Body of pancreas (tissue), 4 donors: ENCODE results near the gene SEMA4D. TPM values are rescaled to one million over a fixed set of nuclear protein-coding genes. Genes with fewer than 3 reads are reported as not detected.
"Not testable (repeated sequence)": the region's sequence is repeated elsewhere in the genome, so short reads cannot be mapped to it uniquely, and the experiment has no call there.

Experiments
- ATAC-seq: fragments of 150-250 bp; one replicate; pipeline ENCODE4 v1.9.1; 2016
- DNase-seq, 4 donors: peaks; one replicate each; pipeline ENCODE4 v3.0.0-alpha.2; 2019
- H3K27ac ChIP-seq, 4 donors: fragments of 200-600 bp; sonication (generic); 1 replicate in 3 of 4; 2 replicates in 1 of 4; pipeline versions ENCODE4 v1.5.1 to v1.6.1; 2016 to 2019; ENCODE audit warnings: mild to moderate bottlenecking in 1 of 4, mixed read lengths in 1 of 4, moderate library complexity in 1 of 4
- H3K27me3 ChIP-seq, 2 donors: fragments of 200-600 bp; sonication (generic); one replicate each; pipeline ENCODE4 v1.6.0; 2016; ENCODE audit warnings: mild to moderate bottlenecking in 1 of 2
- H3K36me3 ChIP-seq, 2 donors: fragments of 200-600 bp; sonication (generic); replicated peaks in 1 of 2; 2 replicates each; pipeline ENCODE4 v1.5.1; 2016; ENCODE audit warnings: low read depth in 2 of 2; ENCODE audit not compliant: insufficient read depth in 1 of 2
- H3K4me1 ChIP-seq: fragments of 200-600 bp; sonication (generic); one replicate; pipeline ENCODE4 v1.6.0; 2016
- H3K4me3 ChIP-seq, 2 donors: fragments of 200-600 bp; sonication (generic); 1 replicate in 1 of 2; 2 replicates in 1 of 2; pipeline ENCODE4 v1.5.1; 2016 to 2019
- H3K9me3 ChIP-seq, 3 donors: fragments of 200-600 bp; sonication (generic); 1 replicate in 2 of 3; 2 replicates in 1 of 3; pipeline ENCODE4 v1.5.1; 2016
- POLR2A ChIP-seq, 3 donors: fragments of 450-650 bp; IDR thresholded peaks; one replicate each; pipeline ENCODE4 v1.6.1; 2016; ENCODE audit warnings: antibody characterized with exemption in 3 of 3, mild to moderate bottlenecking in 2 of 3
- WGBS, 2 donors: methylation state at CpG; one replicate each; pipeline ENCODE4 v1.1.5; 2017; 5-methylcytosine and 5-hydroxymethylcytosine counted together
- intact Hi-C: fragments of 100-400 bp; cut with DNase I; formaldehyde crosslinking; loops from one replicate; pipeline ENCODE4 v1.15.1; 2023
- total RNA-seq, 2 donors: library from RNA; depleted of rRNA; stranded (reverse); fragments of >200 nt; gene quantifications; one replicate each; pipeline ENCODE4 v1.1.0, GENCODE V29; 2016
- TF ChIP-seq, protein P1 (sequence below), 7 experiments: fragments of 450-650 bp in 4 of 7; fragments of 200-600 bp in 3 of 7; sonication (generic) in 3 of 7; IDR thresholded peaks; one replicate each; pipeline ENCODE4 v1.5.1; 2016 to 2019; ENCODE audit warnings: antibody characterized with exemption in 7 of 7

The SEMA4D gene
- total RNA-seq, 2 donors from 2014 or later, result 15.6 to 18.1 TPM

DNA sequence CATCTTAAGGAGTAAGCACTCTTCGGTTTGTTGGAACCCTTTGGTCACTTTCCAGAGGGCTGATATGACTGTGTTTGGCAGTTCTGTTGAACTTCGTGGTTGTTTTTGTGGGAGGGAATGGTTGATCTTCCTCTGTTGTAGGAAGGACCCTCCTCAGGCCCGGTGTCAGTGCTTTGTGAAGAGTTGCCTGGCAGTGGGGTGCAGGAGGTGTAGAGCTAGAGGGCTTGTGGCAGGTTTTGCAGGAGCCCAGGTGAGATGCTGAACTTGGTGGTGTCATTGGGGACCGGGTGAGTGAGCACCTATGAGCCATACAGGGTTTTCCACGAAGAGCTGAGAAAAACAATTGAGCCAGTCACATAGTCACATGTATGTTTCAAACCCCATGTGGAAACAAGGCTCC is 152.4 kb downstream of the SEMA4D start:
- intact Hi-C loops, result loop anchor here (10.0 kb wide), 1 partner anchor 49 kb away; no protein-coding TSS in a partner anchor
- no peaks in the 10 kb centered on the region for H3K27me3 ChIP-seq
- no peak overlapping the region for H3K27ac ChIP-seq
- WGBS, 2 donors, result 88 to 95% methylated on average over 5 of the region's 5 CpGs
- TF ChIP-seq POLR2A (IDR thresholded peaks at IDR 0.05), result no peak
- TF ChIP-seq, protein P1, sequence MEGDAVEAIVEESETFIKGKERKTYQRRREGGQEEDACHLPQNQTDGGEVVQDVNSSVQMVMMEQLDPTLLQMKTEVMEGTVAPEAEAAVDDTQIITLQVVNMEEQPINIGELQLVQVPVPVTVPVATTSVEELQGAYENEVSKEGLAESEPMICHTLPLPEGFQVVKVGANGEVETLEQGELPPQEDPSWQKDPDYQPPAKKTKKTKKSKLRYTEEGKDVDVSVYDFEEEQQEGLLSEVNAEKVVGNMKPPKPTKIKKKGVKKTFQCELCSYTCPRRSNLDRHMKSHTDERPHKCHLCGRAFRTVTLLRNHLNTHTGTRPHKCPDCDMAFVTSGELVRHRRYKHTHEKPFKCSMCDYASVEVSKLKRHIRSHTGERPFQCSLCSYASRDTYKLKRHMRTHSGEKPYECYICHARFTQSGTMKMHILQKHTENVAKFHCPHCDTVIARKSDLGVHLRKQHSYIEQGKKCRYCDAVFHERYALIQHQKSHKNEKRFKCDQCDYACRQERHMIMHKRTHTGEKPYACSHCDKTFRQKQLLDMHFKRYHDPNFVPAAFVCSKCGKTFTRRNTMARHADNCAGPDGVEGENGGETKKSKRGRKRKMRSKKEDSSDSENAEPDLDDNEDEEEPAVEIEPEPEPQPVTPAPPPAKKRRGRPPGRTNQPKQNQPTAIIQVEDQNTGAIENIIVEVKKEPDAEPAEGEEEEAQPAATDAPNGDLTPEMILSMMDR (IDR thresholded peaks at IDR 0.05), result no peak
- DNase-seq (no peak), ATAC-seq (no peak)
- H3K9me3 ChIP-seq, result no peaks in the 10 kb centered on the region
- no peak overlapping the region for H3K4me3 ChIP-seq
- H3K4me1 ChIP-seq, result no peaks in the 10 kb centered on the region
- peaks cover 5 to 43% of the 10 kb centered on the region in 2 donors for H3K36me3 ChIP-seq

DNA sequence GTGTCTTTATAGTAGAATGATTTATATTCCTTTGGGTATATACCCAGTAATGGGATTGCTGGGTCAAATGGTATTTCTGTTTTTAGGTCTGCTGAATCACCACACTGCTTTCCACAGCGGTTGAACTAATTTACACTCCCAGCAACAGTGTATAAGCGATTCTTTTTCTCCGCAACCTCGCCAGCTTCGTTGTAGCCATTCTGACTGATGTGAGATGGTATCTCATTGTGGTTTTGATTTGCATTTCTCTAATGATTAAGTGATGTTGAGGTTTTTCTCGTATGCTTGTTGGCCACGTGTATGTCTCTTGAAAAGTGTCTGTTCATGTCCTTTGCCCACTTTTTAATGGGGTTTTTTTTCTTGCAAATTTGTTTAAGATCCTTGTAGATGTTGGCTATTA is 154.1 kb downstream of the SEMA4D start:
- H3K27ac ChIP-seq, H3K4me3 ChIP-seq, H3K9me3 ChIP-seq, H3K27me3 ChIP-seq, DNase-seq, H3K4me1 ChIP-seq, ATAC-seq: not testable (repeated sequence)
- intact Hi-C loops, result loop anchor here (10.0 kb wide), 1 partner anchor 51 kb away; no protein-coding TSS in a partner anchor
- WGBS, 2 donors, result 91 to 92% methylated on average over 7 of the region's 7 CpGs
- H3K36me3 ChIP-seq, result peaks cover 0 to 36% of the 10 kb centered on the region in 2 donors

DNA sequence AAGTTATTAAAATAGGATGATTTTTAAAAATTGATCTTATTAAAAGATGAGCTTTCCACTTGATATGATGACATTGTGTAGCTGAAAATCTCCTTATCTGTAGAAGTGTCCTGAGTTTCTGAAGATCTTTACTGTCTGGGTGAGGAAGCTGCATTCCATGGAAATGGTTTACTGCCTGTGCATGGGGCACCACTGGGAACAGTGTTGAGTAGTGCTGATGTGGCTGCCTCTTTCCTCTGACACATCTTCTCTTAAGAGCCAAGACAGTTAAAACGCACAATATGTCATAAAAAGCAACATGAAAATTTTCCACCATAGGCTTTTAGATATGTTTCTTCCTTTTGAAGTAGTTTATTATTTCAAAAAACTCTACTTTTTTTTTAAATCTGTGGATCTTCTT is 155.0 kb downstream of the SEMA4D start:
- no peaks in the 10 kb centered on the region for H3K27me3 ChIP-seq

DNA sequence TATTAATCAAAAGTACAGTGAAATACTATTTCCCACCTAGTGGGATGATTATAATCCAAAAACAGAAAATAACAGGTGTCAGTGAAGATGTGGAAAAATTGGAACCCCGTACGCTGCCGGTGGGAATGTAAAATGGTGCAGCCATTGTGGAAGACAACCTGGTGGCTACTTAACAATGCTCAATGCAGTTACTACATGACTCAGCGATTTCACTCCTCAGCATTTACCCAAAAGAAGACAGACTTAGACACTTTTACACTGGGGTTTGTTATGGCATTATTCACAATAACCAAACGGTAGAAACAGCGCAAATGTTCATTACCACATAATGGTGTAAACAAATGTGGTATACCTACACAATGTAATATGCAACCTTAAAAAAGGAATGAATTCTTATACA is 155.7 kb downstream of the SEMA4D start:
- intact Hi-C loops, result loop anchor here (10.0 kb wide), 1 partner anchor 53 kb away; no protein-coding TSS in a partner anchor
- H3K9me3 ChIP-seq, result no peaks in the 10 kb centered on the region
- no peak for DNase-seq
- no peaks in the 10 kb centered on the region for H3K27me3 ChIP-seq
- no peaks in the 10 kb centered on the region for H3K4me1 ChIP-seq
- WGBS, 2 donors, result 94 to 96% methylated on average over 6 of the region's 6 CpGs
- TF ChIP-seq POLR2A (IDR thresholded peaks at IDR 0.05), result no peak
- TF ChIP-seq, protein P1 (IDR thresholded peaks at IDR 0.05), result no peak
- peaks cover 0 to 26% of the 10 kb centered on the region in 2 donors for H3K36me3 ChIP-seq
- ATAC-seq, result no peak
- no peak overlapping the region for H3K27ac ChIP-seq
- H3K4me3 ChIP-seq, result no peak overlapping the region

More for the DNA sequence above, 155.0 kb downstream of the SEMA4D start:
- DNase-seq, result no peak
- H3K36me3 ChIP-seq, result peaks cover 0 to 31% of the 10 kb centered on the region in 2 donors
- TF ChIP-seq POLR2A (IDR thresholded peaks at IDR 0.05), result no peak
- TF ChIP-seq, protein P1 (IDR thresholded peaks at IDR 0.05), result no peak
- ATAC-seq, result no peak
- intact Hi-C loops, result loop anchor here (10.0 kb wide), 1 partner anchor 52 kb away; no protein-coding TSS in a partner anchor
- H3K27ac ChIP-seq, result no peak overlapping the region
- H3K4me3 ChIP-seq, result no peak overlapping the region
- H3K4me1 ChIP-seq, result no peaks in the 10 kb centered on the region
- 90 to 100% methylated on average over 1 of the region's 1 CpG for WGBS, 2 donors
- no peaks in the 10 kb centered on the region for H3K9me3 ChIP-seq

GRCh38 chr9:89340332-89340731 is 157.6 kb downstream of the SEMA4D start:
- intact Hi-C loops, result loop anchor here (10.0 kb wide), 1 partner anchor 54 kb away; no protein-coding TSS in a partner anchor
- H3K4me1 ChIP-seq, result no peaks in the 10 kb centered on the region
- no peak for DNase-seq
- no peak for ATAC-seq
- no peak overlapping the region for H3K27ac ChIP-seq
- H3K9me3 ChIP-seq, result no peaks in the 10 kb centered on the region
- no peaks in the 10 kb centered on the region for H3K27me3 ChIP-seq
- no peak overlapping the region for H3K4me3 ChIP-seq
- 87 to 89% methylated on average over 3 of the region's 3 CpGs for WGBS, 2 donors
- H3K36me3 ChIP-seq, result peaks cover 0 to 23% of the 10 kb centered on the region in 2 donors
- TF ChIP-seq, protein P1 (IDR thresholded peaks at IDR 0.05), result no peak
